Hematopoietic multipotent progenitor cell treated with erythropoietin and hydrocortisone succinate and interleukin-3 and kit ligand, for 4 days (in vitro differentiated cells): Measurements from ENCODE around the gene ATP5MC2.
"Not testable (repeated sequence)": the region's sequence is repeated elsewhere in the genome, so short reads cannot be mapped to it uniquely, and the experiment has no call there.

Experiments
- DNase-seq: peaks from one replicate; pipeline ENCODE4 v3.0.0-alpha.2; 2015

The ATP5MC2 gene

DNA sequence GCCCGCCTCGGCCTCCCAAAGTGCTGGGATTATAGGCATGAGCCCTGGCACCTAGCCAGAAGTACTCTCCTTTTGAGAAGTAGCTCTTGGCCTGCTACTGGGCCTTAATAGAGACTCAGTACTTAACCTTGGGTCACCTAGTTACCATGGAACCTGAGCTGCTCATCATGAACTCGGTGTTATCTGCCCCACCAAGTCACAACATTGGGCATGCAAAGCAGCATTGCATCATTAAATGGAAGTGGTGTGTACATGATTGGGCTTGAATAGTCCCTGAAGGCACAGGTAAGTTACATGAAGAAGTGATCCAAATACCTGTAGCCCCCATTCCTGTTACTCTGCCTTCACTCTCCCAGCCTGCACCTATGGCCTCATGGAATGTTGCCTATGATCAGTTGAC is 31.8 kb downstream of the ATP5MC2 start:
- no peak for DNase-seq

DNA sequence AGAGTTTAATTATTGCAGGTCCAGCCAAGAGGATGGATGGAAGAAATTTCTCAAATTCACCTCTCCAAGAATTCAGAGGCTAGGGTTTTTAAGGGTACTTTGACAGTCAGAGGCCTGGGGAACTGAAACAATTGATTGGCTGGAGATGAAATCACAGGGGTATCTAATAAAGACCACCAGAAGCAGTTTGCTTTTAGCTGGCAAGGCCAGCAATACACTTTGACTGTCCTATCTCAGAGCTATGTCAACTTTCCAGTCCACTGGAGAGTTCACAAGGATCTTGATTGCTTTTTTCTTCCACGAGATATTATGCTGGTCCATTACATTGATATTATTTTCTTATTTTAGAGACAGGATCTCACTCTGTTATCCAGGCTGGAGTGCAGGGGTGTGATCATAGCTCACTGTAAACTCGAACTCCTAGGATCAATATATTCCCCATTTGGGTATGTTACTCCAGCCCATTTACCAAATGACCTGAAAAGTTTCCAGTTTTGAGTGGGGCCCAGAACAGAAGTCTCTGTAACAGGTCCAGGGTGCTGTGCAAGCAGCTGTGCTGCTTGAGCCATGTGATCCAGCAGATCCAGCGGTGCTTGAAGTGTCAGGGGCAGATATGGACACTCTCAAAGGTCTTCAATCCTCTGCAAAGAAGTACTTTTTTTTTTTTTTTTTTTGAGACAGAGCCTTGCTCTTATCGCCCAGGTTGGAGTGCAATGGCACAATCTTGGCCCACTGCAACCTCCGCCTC is 32.5 kb downstream of the ATP5MC2 start:
- DNase-seq, result no peak

DNA sequence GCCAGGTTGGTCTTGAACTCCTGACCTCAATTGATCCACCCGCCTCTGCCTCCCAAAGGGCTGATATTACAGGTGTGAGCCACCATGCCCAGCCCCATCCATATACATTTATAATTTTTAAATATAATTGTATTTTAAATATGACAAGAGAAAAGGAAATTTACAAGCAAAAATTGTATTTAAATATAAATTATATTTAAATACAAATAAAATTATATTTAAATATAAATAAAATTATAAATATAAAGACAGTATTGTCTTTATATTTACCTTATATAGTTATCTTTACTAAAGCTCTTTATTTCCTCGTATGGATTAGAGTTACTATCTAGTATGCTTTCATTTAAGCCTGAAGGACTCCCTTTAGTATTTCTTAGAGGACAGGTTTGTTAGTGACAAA is 37.8 kb downstream of the ATP5MC2 start:
- DNase-seq, result no peak

GRCh38 chr12:53636641-53637040 is 39.2 kb downstream of the ATP5MC2 start:
- DNase-seq, result no peak

DNA sequence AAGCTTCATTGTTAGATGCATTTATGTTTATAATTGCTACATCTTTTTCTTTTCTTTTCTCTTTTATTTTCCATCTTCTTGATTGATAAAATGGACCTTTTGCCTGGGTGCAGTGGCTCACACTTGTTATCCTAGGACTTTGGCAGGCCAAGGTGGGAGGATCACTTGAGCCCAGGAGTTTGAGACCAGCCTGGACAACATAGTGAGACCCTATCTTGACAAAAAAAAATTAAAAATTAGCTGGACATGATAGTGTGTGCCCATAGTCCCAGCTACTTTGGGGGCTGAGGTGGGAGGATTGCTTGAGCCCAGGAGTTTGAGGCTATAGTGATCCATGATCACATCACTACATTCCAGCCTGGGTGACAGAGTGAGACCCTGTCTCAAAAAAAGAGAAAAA is 40.2 kb downstream of the ATP5MC2 start:
- not testable (repeated sequence) for DNase-seq

DNA sequence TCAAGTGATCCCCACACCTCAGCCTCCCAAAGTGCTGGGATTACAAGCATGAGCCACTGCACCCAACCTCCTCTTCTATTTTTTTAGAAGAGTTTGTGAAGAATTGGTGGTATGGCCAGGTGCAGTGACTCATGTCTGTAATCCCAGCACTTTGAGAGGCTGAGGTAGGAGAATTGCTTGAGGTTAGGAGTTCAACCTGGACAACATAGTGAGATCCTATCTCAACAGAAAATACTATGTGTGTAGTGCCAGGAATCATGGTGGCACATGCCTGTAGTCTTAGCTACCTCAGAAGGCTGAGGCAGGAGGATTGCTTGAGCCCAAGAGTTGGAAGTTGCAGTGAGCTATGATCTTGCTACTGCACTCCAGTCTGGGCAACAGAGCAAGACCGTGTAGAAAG is 44.2 kb downstream of the ATP5MC2 start:
- DNase-seq, result no peak

DNA sequence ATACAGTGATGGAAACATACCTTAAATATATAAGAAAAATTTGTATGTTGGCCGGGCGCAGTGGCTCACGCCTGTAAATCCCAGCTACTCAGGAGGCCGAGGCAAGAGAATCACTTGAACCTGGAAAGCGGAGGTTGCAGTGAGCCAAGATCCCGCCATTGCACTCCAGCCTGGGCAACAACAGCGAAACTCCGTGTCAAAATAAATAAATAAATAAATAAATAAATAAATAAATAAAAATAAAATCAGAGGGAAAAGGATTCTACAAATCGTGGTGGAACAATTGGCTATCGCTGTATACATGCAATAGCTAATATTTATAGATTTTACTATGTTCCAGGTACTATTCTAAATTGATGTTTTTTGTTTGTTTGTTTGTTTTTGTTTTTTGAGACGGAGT is 48.0 kb downstream of the ATP5MC2 start:
- DNase-seq, result no peak

DNA sequence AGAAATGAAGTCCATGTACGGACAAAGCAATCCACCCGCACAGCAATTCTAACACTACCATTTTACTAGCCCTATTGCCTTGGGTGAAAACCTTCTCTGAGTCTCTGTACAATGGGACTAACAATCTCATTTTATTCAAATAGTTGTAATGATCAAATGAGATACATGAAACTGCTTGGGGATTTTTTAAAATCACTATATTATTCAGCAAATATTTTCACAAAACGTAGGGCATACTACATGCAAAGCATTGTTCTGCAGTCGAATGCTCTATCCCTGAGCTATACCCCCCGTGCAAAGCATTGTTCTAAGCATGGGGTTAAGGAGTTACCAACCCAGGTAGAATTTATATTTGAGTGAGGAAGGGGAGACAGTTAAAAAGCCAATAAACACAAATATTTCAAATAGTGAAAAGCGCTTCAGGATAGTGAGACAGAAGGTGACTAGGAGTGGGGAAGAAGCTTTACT is 49.1 kb downstream of the ATP5MC2 start:
- DNase-seq, result peak; percentile 41

DNA sequence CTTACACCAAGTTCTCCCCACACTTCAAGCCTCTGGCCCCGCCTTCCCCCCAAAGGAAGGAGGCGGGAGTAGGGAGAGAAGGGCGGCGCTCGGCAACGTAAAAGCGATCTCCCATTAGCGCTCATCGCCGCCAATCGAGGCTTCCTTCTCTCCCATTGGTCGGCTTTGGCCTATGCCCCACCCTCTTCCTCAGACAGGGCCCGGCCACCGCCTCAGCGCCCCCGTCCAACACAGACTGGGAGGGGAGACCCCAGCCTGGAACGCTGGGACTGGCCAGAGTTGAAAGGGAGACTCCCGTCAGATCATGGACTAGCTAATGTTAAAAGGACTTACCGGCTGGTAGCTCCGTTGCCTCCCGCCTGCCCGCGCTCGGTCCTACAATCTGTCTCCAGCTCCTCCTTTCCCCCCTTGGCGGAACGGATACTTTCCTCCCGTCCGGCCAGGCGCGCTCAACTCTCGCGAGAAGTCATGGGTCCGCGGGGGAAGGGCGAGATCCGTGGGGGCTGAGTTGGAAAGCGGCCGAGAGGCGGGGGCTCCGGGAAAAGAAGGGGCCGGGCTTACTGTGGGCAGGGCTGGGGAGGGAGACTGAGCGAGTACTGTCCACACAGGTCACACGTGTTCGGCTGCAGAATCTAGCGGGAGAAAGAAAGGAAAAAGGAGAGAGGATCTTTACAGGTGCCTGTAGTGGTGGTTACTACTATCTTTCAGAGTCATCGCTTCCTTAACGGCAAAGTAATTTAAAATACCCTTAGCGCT is 49.8 kb downstream of the ATP5MC2 start, which contains the start of gene ATF7:
ATF7 (minus strand) TSS at position 437 of the 756 bp plus-strand sequence. CDS start 25,382 bp downstream, outside the sequence.
- peak; percentile 99 for DNase-seq

DNA sequence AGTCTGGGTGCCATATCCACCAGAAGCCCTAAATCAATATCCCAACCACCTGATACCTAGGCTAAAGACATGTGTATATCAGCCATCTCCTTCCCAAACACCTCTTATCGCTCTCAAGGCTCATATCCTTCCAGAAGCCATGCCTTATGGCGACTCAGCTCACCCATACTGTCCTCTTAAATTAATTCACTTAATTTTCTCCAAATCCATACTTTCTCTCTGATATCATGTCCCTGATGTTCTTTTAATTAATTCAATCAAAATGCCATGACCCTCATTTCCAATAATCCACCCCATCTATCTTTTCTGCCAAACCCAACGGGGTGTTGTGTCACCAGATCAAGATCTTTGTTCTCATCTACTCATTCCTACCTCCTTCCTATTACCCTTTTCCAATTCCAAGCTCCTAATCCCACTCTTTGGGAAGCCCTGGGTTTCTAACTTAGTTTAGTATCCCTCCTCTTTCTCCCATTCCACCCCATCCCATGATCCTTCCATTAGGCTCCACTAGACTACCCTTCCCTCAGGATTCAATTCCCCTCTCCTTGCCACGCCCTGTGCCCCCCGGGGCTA is 50.4 kb downstream of the ATP5MC2 start:
- no peak for DNase-seq

DNA sequence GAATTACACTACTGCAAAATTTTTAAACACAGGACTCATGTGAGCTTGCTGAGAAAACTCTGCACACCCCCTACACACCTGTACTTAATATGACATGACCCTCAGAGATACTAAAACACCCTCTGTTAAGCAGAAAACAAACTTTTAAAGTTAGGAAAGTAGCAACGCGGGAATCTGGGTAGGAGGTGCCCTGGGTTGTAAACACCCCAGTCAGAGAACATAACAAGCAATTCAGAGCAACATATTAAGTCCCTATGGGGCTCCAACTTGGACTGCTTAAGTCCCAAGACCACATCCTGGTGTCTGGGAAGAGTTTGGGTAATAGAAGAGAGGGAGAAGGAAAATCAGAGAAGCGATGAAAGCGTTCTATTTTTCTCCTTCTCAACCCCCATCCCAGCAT is 50.9 kb downstream of the ATP5MC2 start:
- DNase-seq, result no peak

DNA sequence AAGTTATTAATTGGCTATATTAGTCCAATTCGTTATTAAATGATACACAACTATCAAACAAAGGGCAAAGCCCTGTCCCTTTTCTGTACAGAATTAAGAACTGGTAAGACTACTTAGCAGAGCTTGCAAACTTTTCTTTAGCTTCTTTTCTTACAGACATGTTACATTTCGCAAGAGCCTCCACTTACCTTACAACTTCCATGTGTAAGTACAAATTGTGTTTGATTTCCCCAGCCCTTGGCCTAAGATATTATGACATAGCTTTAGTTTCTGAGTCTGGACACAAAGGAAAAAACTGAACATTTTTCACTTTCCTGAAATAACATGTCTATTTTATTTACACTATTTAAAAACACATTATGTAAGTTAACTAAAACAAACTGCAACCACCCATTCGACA is 51.4 kb downstream of the ATP5MC2 start:
- peak; percentile 45 for DNase-seq

GRCh38 chr12:53623548-53624385 is 52.1 kb downstream of the ATP5MC2 start:
- DNase-seq, result peak; percentile 55

DNA sequence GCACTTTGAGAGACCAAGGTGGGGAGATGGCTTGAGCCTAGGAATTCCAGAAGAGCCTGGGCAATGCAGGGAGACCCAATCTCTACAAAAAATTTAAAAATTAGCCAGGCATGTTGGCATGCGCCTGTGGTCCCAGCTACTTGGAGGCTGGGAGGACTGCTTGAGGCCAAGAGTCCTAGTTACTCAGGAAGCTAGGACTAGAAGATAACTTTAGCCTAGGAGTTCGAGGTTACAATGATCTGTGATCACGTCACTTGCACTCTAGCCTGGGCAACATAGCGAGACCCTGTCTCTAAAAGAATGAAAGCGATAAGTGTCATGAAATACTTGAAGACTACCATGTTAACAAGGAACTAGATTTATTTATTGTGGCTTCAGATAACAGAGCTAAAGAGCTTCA is 53.2 kb downstream of the ATP5MC2 start:
- no peak for DNase-seq

GRCh38 chr12:53618275-53618674 is 57.6 kb downstream of the ATP5MC2 start:
- peak; percentile 65 for DNase-seq

- no peak for DNase-seq
These were observed 58.2 kb downstream of the ATP5MC2 start for GRCh38 chr12:53617700-53618099.

DNA sequence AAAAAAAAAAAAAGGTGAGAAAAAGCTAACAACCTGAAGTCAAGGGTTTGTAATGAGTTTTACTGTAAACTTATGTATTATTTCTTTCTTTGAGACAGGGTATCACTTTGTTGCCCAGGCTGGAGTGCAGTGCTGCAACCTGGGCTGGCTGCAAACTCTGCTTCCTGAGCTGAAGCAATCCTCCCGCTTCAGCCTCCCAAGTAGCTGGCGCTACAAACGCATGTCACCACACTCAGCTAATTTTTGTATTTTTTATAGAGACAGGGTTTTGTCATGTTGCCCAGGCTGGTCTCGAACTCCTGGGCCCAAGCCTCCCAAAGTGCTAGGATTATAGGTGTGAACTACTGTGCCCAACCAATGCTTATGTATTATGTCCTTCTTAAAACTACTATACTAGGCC is 58.9 kb downstream of the ATP5MC2 start:
- peak; percentile 42 for DNase-seq
